ENCODE data around the gene DCP1B.

DCP1B gene

DNA sequence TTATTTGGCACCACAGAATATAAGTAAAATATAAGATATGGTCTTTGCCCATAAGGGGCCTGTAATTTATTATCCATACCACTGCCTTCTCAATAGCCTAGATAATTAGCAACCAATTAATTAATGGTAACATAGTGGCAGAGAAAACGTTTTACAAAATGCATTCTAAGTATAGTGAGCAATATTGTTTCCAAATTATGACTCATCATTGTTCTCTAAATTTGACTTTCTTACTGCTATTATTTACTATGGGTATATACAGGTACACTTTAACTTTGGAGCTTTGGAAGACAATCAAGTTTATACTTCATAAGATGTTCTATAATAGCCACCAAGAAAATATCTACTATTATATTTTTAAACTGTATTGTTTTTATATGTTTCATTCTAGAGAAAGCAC, 26.7 kb downstream of the DCP1B start:
- in situ Hi-C loops (cut with MboI; ENCODE audit: low sequenced_read_pairs): no loop called here

DNA sequence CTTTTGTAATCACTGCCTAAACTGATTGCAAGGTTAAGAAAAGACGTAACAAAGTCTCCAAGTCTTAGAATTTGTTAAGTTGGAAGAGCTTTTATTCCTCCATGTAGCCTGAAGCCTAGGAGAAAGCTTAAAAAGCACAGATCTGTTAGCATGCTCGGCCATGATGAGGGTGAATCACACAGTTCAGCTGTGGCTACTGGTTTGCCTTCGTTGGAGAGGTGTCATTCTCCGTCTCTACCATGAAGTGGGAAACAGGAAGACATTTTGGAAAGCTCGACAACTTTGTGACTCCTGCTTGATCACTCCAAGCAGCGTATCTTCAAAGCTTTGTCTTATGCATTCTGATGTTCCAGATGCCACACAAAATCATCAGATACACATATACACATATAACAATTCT, 27.1 kb downstream of the DCP1B start:
- in situ Hi-C loops (cut with MboI; ENCODE audit: low sequenced_read_pairs): no loop called here

DNA sequence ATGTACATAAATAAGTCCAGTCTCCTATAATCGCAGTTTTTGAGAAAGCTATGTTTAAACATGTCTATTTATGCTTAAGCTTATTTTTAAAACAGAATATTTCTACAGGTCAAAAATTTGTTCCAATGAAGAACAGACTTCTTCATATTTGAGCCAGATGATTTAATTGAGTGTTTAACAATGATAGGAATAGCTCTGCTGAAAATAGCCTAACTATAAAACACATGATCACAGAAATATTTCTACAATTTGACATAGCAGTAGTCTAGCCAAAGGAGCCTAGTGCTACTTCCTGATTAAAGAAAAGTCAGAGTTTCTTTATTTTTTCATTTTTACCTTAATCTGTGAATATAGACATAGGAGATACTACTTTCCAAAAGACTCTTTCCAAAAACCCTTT, 29.4 kb downstream of the DCP1B start:
- in situ Hi-C loops (cut with MboI; ENCODE audit: low sequenced_read_pairs): no loop called here

DNA sequence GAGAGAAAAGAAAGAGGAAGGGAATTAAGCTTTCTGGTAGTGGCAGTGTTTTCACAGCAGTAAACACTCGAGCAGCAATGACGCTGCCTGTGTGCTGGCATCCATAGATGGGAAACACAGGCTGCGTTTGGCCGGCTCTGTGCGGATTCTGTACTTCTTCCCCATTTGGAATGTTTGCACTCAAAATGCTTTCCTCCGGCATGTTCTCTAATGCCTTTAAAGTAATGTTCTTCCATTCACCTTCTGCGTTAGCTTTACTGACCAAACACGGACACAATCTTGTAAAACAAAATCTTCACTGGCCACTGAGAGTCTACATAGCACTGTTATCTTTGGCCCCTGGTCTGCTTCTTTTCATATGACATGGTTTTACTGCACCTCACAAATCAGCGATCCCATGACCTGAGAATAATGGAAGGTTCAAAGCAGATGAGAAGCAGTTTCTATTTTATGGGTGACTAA, 31.4 kb downstream of the DCP1B start:
- in situ Hi-C loops (cut with MboI; ENCODE audit: low sequenced_read_pairs): no loop called here

DNA sequence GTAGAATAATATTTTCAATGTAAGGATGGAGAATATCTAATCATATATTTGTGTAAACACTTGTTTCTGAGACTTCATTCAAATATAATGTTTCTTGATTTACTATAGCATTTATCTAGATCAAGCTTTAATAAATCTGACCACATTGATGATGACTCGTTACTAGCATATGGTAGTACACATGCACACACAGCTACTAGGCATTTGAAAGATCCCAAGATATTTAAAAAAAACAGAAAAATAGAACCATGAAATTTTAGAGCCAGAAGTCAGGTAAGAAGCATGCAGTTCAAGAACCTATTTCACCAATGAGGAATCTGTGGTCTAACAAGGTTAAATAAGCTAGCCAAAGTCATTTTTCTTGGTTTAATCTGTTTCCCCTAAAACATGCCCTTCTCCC, 32.0 kb downstream of the DCP1B start:
- in situ Hi-C loops (cut with MboI; ENCODE audit: low sequenced_read_pairs): no loop called here

DNA sequence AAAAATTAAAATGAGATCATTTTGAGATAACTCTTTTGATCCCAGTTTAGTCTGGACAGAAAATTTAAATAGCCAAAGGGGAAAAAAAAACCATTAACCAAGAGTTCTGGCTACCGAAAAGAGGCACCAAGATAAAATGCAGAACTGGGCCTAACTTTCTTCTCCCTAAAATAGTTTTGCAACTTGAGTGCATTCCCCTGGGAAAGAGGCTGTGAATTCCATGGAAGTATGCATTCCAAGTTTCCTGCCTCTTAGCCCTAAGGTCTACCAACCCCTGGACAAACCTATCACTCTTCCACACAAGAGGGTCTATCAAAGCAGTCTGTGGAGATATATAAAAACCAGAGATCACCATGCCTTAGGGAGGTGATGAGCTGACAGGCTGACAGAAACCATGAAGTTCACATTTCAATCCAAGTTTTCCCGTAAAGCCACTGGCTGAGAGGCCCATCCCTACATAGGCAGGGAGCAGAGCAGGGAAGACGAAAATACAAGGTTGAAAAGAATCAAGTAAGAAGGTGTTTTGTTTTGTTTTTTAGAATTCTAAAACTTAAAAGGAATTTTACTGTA, 33.8 kb downstream of the DCP1B start:
- in situ Hi-C loops (cut with MboI; ENCODE audit: low sequenced_read_pairs): no loop called here

DNA sequence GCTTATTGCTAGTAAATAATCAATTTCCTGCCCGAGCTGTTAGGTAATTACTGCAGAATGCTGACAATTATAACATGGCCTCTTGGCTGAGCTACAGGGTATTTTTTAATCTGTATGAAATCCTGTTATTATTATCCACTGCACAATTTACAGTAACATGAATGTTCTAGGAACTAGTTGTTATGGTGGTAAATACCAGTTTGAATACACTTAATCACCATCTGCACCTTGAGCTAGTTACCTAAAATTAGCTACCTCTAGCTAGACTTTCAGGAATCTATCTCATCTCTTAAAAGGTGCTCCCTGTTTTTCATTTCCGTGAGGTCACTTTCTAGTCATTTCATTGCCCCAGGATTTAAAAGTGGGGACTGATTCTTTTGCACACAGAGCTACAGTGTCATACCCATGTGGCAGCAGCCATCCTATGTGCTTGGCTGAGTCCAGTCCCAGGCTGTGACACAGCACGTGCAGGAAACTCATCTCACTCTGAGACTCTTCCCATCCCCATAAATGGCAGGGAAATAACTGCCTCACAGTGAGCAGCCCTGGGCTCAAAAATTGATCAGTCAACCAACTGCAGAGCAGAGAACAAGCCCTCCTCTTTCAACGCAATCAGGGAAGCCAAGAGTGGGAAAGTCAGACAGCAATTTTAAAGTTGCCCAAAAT, 37.6 kb downstream of the DCP1B start:
- in situ Hi-C loops (cut with MboI; ENCODE audit: low sequenced_read_pairs): no loop called here

DNA sequence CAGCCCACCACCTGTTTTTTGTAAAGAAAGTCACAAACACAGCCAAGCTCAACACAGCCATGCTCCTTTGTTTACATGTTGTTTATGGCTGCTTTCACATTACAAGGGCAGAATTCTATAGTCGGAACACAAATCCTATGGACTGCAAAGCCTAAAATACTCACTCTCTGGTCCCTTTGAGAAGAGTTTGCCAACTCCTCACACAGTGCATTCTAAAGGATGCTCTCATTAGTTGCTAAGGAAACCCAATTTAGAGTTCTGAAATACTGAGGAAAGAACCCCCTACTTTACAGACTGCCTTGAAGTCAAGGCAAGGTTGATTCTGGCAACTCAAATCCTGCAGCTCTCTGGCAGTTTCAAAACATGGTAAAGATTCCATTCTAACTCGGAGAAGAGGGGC, 38.3 kb downstream of the DCP1B start:
- in situ Hi-C loops (cut with MboI; ENCODE audit: low sequenced_read_pairs): no loop called here

DNA sequence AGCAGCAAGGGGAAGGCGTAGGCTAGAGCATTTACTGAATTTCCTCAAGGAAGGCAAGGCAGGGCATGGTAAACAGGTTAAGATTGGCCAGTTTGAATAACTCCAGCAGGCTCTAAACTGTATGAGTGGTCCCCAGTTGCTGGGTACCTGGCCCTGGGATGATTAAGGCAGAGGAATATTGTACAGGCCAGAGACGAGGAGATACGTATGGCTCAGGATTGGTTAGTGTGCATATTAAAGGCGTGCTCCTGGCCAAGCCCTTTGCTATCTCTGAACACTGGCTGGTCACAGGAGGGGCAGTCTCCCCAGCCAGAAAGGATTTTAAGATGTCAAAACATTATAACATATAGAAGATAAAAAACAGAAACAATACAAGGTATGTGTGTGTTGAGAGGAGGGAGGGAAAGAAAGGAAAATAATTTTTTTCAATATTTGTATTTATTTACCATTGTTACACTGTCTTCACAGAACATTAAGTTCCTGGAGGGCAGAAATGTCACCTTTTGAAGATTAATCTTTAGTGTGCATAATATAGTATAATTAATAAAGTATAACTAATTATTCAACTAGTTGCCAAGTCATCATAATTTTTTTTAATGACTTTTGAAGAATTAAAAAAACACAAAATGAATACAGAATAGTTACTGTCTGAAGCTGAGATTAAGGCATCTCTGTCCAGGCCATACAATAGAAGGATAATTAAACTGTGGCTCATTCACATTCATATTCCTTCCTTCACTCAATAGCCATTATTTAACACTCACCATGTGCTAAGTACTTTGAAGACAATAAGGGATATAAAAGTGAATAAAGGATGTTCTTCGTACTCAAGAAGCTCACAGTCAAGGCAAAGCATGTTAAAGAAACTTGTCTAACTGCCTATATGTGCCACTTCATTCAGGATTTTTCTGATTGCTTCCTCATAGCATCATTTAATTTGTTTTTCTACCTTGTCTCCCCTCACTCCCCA, 41.9 kb downstream of the DCP1B start:
- in situ Hi-C loops (cut with MboI; ENCODE audit: low sequenced_read_pairs): no loop called here

DNA sequence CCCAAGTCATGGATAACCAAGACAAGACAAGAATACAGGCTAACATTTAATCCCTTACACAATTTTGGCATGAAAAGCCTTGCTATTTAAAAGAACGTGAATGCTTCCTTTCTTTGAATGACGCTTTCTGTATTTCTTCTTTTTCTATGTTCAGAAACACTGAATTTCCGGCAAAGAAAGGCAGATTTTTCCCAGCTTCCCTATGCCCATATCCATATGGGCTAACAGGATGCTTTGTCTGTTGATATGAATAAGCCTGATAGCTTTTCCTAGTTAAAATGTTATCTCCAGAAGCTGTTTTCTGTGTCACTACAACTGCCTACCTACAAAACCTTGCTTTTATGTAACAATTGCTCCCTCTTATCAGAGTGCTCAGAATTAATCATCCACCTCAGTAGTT, 47.5 kb downstream of the DCP1B start:
- in situ Hi-C loops (cut with MboI; ENCODE audit: low sequenced_read_pairs): no loop called here

DNA sequence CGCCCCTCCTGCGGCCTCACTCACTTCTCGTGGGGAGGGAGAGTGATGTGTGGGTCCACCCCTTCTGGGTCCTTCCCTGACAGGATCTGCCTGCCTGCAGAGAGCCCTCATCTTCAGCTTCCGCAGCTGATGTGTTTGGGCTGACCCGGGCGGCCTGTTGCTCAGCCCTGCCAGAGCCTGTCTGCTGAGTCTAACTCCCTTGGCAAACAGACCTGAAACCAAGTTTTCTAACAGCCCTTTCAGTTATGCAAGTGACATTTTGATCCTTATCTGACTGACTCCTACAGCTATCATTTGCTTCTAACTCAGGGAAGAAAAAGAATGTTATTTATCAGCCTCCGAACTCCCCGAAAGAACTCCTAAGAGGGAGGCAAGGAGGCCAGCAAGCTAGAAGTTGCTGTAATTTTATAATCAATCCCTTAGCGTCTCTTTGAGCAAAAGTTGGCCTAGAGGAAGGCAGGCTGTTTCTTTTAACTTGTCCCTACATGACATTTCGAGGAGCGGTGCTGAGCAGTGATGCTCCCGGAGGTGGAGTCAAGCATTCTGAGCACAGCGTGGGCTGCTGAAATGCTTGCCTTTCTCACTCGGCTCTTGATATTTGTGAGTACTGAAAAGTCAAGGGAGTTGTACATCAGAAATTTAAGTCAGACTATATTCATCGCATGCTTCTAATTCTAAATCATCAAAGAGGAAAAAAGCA, 54.3 kb downstream of the DCP1B start:
- in situ Hi-C loops (cut with MboI; ENCODE audit: low sequenced_read_pairs): loop anchor here (25.0 kb wide), 1 partner anchor 838 kb away; no protein-coding TSS in a partner anchor

DNA sequence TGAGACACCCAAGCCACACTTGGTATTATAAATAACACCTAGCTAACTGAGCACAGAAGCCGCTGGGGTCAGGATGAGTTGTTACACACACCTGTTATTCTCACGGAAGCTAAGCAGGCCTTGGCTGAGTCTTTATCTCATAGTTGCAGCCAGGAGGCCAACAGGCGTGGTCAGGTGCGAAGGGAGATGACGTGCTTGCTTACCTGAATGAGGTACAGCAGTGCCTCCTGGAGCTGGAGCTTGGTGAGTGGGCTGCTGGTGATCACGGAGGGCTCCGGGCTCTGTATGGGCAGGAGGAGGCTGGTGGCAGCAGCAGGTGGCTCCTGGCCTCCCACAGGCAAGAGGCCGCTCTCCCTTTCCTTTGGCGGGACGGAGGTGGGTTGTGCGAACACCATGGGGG, 55.4 kb downstream of the DCP1B start:
- in situ Hi-C loops (cut with MboI; ENCODE audit: low sequenced_read_pairs): loop anchor here (25.0 kb wide), 1 partner anchor 837 kb away; no protein-coding TSS in a partner anchor

DNA sequence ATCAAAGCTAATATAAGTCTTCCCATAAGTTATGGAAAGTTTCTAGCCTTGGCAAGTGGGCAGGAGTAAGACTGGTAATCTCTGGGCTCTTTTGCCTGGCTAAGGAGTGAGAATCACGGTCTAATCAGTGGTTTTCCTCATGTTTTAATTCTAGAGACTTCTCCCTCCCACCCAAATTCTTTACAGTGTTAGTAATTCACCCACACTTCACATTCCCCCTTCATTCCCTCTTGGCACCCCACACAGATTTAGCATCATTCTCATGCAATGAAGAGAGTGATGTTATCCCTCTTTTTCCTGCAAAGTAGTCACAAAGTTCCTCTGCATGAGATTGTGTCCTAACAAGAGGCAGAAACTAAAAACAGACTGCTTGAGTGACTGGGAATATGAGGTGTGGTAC, 57.2 kb downstream of the DCP1B start:
- in situ Hi-C loops (cut with MboI; ENCODE audit: low sequenced_read_pairs): loop anchor here (25.0 kb wide), 1 partner anchor 835 kb away; no protein-coding TSS in a partner anchor

DNA sequence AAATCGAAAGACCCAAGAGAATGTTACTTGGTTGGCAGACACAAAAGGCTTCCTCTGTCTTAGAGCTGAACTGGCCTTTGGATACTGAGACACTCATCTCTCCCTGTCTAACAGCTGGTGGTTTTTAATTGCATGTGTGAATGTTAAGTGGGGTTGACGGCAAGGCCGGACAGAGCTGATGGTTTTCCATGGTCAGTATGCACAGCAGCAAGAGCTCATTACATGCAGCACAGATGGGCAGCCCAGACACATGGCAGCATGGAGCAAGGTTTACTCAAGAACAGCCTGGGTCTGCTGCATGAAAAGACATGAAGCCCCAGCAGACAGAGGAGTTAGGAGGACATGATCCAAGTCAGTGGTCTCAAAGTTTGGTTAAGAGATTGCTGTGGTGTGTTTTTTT, 58.0 kb downstream of the DCP1B start:
- in situ Hi-C loops (cut with MboI; ENCODE audit: low sequenced_read_pairs): loop anchor here (25.0 kb wide), 1 partner anchor 834 kb away; no protein-coding TSS in a partner anchor

DNA sequence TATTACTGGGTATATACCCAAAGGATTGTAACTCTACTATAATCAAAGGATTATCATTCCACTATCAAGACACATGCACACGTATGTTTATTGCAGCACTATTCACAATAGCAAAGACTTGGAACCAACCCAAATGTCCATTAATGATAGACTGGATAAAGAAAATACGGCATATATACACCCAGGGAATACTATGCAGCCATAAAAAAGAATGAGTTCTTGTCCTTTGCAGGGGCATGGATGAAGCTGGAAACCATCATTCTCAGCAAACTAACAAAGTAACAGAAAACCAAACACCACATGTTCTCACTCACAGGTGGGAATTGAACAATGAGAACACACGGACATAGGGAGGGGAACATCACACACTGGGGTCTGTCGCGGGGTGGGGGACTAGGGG, 58.8 kb downstream of the DCP1B start:
- in situ Hi-C loops (cut with MboI; ENCODE audit: low sequenced_read_pairs): loop anchor here (25.0 kb wide), 1 partner anchor 833 kb away; no protein-coding TSS in a partner anchor

DNA sequence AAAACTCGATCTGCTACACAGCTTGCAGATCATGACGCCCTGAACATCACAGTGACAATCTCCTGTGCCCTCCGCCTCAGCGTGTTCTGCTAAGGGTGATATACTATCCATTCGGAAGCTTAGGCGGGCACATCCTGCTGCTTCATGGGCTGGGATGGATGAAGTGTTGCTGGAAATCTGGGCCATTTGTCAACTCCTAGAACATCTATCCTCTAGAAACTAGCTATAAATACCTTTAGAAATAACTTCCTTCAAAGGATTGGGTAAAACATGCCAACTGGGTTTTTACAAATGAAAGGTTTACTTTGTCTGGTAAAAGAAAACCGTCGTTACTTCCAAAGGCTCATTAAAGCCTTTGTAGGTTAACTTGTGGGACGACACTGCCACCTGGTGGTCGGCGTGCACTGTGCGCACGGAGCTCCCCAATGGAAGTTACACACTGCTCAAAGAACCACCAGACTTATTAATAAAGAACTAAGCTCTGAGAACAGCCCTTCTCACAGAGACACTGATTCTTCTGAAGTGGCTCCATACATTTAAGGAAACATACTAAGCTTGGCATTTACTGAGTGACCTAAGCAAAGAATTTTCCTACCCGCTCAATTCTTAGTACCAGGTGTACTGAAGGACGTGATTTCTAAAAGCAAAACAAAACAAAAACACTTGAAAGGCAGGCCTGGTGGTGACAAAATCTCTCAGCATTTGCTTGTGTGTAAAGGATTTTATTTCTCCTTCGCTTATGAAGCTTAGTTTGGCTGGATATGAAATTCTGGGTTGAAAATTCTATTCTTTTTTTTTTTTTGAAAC, 64.3 kb downstream of the DCP1B start:
- in situ Hi-C loops (cut with MboI; ENCODE audit: low sequenced_read_pairs): loop anchor here (5.0 to 25.0 kb wide), 3 partner anchors 125 to 828 kb away; no protein-coding TSS in a partner anchor

DNA sequence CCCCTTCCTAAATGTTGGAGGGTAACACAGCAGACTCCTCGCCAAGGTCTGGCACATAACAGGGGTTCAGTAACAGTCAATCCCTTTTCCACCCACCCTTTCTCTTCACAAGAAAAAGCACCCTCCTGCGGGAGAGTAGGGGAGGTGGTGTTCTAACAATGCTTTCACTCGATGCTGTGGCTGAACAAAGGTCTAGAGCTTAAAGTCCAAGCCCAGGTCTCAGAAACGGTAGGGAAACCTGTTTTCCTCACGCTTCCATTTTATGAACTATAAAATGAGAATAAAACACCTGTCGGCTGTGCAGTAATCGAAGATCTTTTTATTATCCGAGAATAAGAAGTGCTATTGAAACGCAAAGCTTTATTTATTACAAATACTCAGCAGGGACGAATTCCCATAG, 64.9 kb downstream of the DCP1B start:
- in situ Hi-C loops (cut with MboI; ENCODE audit: low sequenced_read_pairs): loop anchor here (5.0 to 25.0 kb wide), 3 partner anchors 125 to 827 kb away; no protein-coding TSS in a partner anchor

DNA sequence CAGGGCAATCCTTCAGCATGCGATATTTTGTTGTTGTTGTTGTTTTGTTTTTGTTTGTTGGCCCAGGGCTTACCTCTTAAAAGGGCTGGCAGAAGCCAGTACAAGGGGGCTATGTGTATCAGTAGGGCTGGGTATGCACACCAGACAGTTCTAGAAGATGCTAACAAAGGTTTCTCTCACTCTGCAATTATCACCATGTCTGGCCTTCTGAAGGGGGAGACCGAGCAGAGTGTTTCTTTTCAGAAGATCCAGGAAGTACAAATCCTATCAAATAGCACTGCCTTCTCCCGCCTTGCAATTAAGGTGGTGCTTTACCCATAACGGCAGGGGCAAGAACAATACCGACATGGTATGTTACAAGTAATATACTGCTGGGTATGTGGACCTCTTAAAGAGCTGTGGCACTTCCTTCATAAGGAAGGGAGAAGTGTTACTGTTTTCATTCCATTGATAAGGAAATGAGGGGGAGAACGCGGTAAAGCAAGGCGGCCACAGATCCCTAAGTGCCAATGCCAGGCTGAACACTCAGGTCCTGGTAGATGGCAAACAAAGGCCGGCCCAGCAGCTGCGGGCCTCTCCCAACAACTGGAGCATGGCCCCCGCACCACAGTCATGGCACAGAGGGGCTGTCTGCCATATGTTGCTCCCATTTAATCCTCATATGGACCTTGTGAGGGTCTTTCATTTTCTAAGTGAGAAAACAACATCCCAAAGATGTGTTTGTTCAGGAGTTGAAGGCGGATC, 66.6 kb downstream of the DCP1B start:
- in situ Hi-C loops (cut with MboI; ENCODE audit: low sequenced_read_pairs): loop anchor here (5.0 to 25.0 kb wide), 3 partner anchors 123 to 825 kb away; no protein-coding TSS in a partner anchor
